ENCODE measurements around the gene PHACTR1.
"Not testable (repeated sequence)": the region's sequence is repeated elsewhere in the genome, so short reads cannot be mapped to it uniquely, and the experiment has no call there.

PHACTR1 gene

GRCh38 chr6:13120483-13121482, 404.2 kb downstream of the PHACTR1 start:
- DNase-seq = no peak

GRCh38 chr6:13124131-13124530, 407.6 kb downstream of the PHACTR1 start:
- DNase-seq = no peak

GRCh38 chr6:13125841-13126240, 409.3 kb downstream of the PHACTR1 start:
- no peak for DNase-seq

- no peak for DNase-seq
Measured at GRCh38 chr6:13131935-13132661, 415.5 kb downstream of the PHACTR1 start.

GRCh38 chr6:13133894-13134293, 417.3 kb downstream of the PHACTR1 start:
- not testable (repeated sequence) for DNase-seq

GRCh38 chr6:13135152-13135551, 418.6 kb downstream of the PHACTR1 start:
- DNase-seq = no peak

GRCh38 chr6:13139119-13139518, 422.6 kb downstream of the PHACTR1 start:
- DNase-seq = no peak

GRCh38 chr6:13140980-13141379, 424.4 kb downstream of the PHACTR1 start:
- DNase-seq = no peak

GRCh38 chr6:13141387-13141786, 424.8 kb downstream of the PHACTR1 start:
- no peak for DNase-seq

GRCh38 chr6:13142611-13143010, 426.0 kb downstream of the PHACTR1 start:
- DNase-seq = no peak

- no peak for DNase-seq
Measured at GRCh38 chr6:13146442-13146841, 429.9 kb downstream of the PHACTR1 start.

GRCh38 chr6:13147376-13147775, 430.8 kb downstream of the PHACTR1 start:
- DNase-seq = no peak

- no peak for DNase-seq
Measured at GRCh38 chr6:13147782-13148181, 431.2 kb downstream of the PHACTR1 start.

- DNase-seq = no peak
Measured at GRCh38 chr6:13152764-13153163, 436.2 kb downstream of the PHACTR1 start.

GRCh38 chr6:13156381-13156780, 439.8 kb downstream of the PHACTR1 start:
- no peak for DNase-seq

GRCh38 chr6:13157293-13157692, 440.7 kb downstream of the PHACTR1 start:
- DNase-seq = no peak

- DNase-seq = no peak
Measured at GRCh38 chr6:13159300-13159699, 442.7 kb downstream of the PHACTR1 start.

- DNase-seq = not testable (repeated sequence)
Measured at GRCh38 chr6:13159822-13160221, 443.3 kb downstream of the PHACTR1 start.

GRCh38 chr6:13163161-13163944, 446.8 kb downstream of the PHACTR1 start:
- DNase-seq = no peak

- no peak for DNase-seq
Measured at GRCh38 chr6:13164291-13164690, 447.7 kb downstream of the PHACTR1 start.

GRCh38 chr6:13165502-13166172, 449.1 kb downstream of the PHACTR1 start:
- DNase-seq = no peak

- no peak for DNase-seq
Measured at GRCh38 chr6:13166269-13166668, 449.7 kb downstream of the PHACTR1 start.

All from activated CD4-positive, alpha-beta T cell treated with anti-CD3 and anti-CD28 coated beads for 1 hour (primary cell).